Ishikawa (cell line): ENCODE results near the gene TMEM43.

Experiments
- CEBPB ChIP-seq: IDR thresholded peaks from 2 replicates; pipeline ENCODE4 v1.6.1; 2012
- CREB1 ChIP-seq: IDR thresholded peaks from 2 replicates; pipeline ENCODE4 v1.6.1; 2012; ENCODE audit warnings: low read depth
- EGR1 ChIP-seq: IDR thresholded peaks from 2 replicates; pipeline ENCODE4 v1.6.1; 2012
- EP300 ChIP-seq: IDR thresholded peaks from 2 replicates; pipeline ENCODE4 v1.6.1; 2012; ENCODE audit warnings: borderline replicate concordance
- FOXM1 ChIP-seq: IDR thresholded peaks from 2 replicates; pipeline ENCODE4 v1.6.1; 2012; ENCODE audit warnings: low read depth, borderline replicate concordance
- MAX ChIP-seq: IDR thresholded peaks from 2 replicates; pipeline ENCODE4 v1.6.1; 2012
- NFIC ChIP-seq: IDR thresholded peaks from 2 replicates; pipeline ENCODE4 v1.6.1; 2012
- RAD21 ChIP-seq: IDR thresholded peaks from 2 replicates; pipeline ENCODE4 v1.6.1; 2012; ENCODE audit warnings: low read depth
- TAF1 ChIP-seq: IDR thresholded peaks from 2 replicates; pipeline ENCODE4 v1.6.1; 2012; ENCODE audit warnings: low read depth, mild to moderate bottlenecking
- TEAD4 ChIP-seq: IDR thresholded peaks from 2 replicates; pipeline ENCODE4 v1.6.1; 2012
- YY1 ChIP-seq: IDR thresholded peaks from 2 replicates; pipeline ENCODE4 v1.6.1; 2012; ENCODE audit warnings: low read depth
- ZBTB7A ChIP-seq: IDR thresholded peaks from 2 replicates; pipeline ENCODE4 v1.6.1; 2012; ENCODE audit warnings: low read depth
- TF ChIP-seq, protein P1 (sequence below): IDR thresholded peaks from 2 replicates; pipeline ENCODE4 v1.6.1; 2012; ENCODE audit warnings: low read depth, mild to moderate bottlenecking

GRCh38 chr3:14183015-14183577, 58.2 kb downstream of the TMEM43 start:
- TF ChIP-seq ZBTB7A: no peak
- TF ChIP-seq MAX: no peak
- no peak for TF ChIP-seq CEBPB
- no peak for TF ChIP-seq TAF1
- no peak for TF ChIP-seq EP300
- TF ChIP-seq CREB1: no peak
- no peak for TF ChIP-seq FOXM1
- TF ChIP-seq, protein P1, sequence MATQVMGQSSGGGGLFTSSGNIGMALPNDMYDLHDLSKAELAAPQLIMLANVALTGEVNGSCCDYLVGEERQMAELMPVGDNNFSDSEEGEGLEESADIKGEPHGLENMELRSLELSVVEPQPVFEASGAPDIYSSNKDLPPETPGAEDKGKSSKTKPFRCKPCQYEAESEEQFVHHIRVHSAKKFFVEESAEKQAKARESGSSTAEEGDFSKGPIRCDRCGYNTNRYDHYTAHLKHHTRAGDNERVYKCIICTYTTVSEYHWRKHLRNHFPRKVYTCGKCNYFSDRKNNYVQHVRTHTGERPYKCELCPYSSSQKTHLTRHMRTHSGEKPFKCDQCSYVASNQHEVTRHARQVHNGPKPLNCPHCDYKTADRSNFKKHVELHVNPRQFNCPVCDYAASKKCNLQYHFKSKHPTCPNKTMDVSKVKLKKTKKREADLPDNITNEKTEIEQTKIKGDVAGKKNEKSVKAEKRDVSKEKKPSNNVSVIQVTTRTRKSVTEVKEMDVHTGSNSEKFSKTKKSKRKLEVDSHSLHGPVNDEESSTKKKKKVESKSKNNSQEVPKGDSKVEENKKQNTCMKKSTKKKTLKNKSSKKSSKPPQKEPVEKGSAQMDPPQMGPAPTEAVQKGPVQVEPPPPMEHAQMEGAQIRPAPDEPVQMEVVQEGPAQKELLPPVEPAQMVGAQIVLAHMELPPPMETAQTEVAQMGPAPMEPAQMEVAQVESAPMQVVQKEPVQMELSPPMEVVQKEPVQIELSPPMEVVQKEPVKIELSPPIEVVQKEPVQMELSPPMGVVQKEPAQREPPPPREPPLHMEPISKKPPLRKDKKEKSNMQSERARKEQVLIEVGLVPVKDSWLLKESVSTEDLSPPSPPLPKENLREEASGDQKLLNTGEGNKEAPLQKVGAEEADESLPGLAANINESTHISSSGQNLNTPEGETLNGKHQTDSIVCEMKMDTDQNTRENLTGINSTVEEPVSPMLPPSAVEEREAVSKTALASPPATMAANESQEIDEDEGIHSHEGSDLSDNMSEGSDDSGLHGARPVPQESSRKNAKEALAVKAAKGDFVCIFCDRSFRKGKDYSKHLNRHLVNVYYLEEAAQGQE: no peak
- no peak for TF ChIP-seq EGR1
- TF ChIP-seq TEAD4: no peak
- no peak for TF ChIP-seq RAD21
- TF ChIP-seq NFIC: no peak
- no peak for TF ChIP-seq YY1
